Neural crest cell (in vitro differentiated cells): ENCODE data around the gene GLRX3. TPM values are rescaled to one million over a fixed set of nuclear protein-coding genes. Genes with fewer than 3 reads are reported as not detected.

Experiments
- DNase-seq: peaks from one replicate; pipeline ENCODE4 v3.0.0; 2021; ENCODE audit warnings: low read depth, mixed read lengths, low spot score
- H3K27ac Mint-ChIP-seq: one replicate; pipeline ENCODE4 v1.8.0; 2021; ENCODE audit warnings: mild to moderate bottlenecking, mixed read lengths; ENCODE audit not compliant: unreplicated experiment
- H3K27me3 Mint-ChIP-seq: 2 replicates; pipeline ENCODE4 v1.8.0; 2021; ENCODE audit warnings: low read depth, mild to moderate bottlenecking, mixed read lengths
- H3K36me3 Mint-ChIP-seq: 2 replicates; pipeline ENCODE4 v1.8.0; 2021; ENCODE audit warnings: low read depth, mild to moderate bottlenecking, mixed read lengths
- H3K4me1 Mint-ChIP-seq: 2 replicates; pipeline ENCODE4 v1.8.0; 2021; ENCODE audit warnings: mixed read lengths
- H3K4me3 Mint-ChIP-seq: one replicate; pipeline ENCODE4 v1.8.0; 2021; ENCODE audit warnings: mild to moderate bottlenecking, mixed read lengths
- H3K9me3 Mint-ChIP-seq: 2 replicates; pipeline ENCODE4 v1.8.0; 2021; ENCODE audit warnings: mixed read lengths
- CTCF ChIP-seq: fragments of 200-600 bp; sonication (generic); conservative IDR thresholded peaks from 2 replicates; pipeline ENCODE4 v1.5.0; 2021; ENCODE audit warnings: antibody characterized with exemption, mild to moderate bottlenecking
- total RNA-seq: library from RNA; stranded (reverse); gene quantifications from 2 replicates; pipeline ENCODE4 v1.2.1, GENCODE V29; 2021

GLRX3 gene
- total RNA-seq, 1 donor from 2014 or later = 124 TPM

- TF ChIP-seq CTCF = no peak
- no peaks in the 10 kb centered on the region for H3K27me3 Mint-ChIP-seq
- H3K9me3 Mint-ChIP-seq = no peaks in the 10 kb centered on the region
- H3K4me1 Mint-ChIP-seq = no peaks in the 10 kb centered on the region
- H3K36me3 Mint-ChIP-seq = no peaks in the 10 kb centered on the region
- peak overlapping the region; percentile 58 for H3K27ac Mint-ChIP-seq
- H3K4me3 Mint-ChIP-seq = no peak overlapping the region
- DNase-seq = no peak
Measured at GRCh38 chr10:130208807-130209206, 72.6 kb downstream of the GLRX3 start.

- no peak for DNase-seq
- Mint-ChIP-seq H3K27me3 (no peaks in the 10 kb centered on the region), H3K9me3 (no peaks in the 10 kb centered on the region), H3K36me3 (no peaks in the 10 kb centered on the region), H3K4me1 (peaks cover 4% of the 10 kb centered on the region), H3K4me3 (no peak overlapping the region), H3K27ac (no peak overlapping the region)
- TF ChIP-seq CTCF = no peak
Measured at GRCh38 chr10:130212746-130213145, 76.6 kb downstream of the GLRX3 start.

GRCh38 chr10:130213286-130214080, 77.3 kb downstream of the GLRX3 start:
- Mint-ChIP-seq H3K4me1 (peaks cover 4% of the 10 kb centered on the region), H3K4me3 (no peak overlapping the region), H3K27ac (no peak overlapping the region), H3K27me3 (no peaks in the 10 kb centered on the region), H3K36me3 (no peaks in the 10 kb centered on the region), H3K9me3 (no peaks in the 10 kb centered on the region)
- DNase-seq = no peak
- TF ChIP-seq CTCF = no peak

DNA sequence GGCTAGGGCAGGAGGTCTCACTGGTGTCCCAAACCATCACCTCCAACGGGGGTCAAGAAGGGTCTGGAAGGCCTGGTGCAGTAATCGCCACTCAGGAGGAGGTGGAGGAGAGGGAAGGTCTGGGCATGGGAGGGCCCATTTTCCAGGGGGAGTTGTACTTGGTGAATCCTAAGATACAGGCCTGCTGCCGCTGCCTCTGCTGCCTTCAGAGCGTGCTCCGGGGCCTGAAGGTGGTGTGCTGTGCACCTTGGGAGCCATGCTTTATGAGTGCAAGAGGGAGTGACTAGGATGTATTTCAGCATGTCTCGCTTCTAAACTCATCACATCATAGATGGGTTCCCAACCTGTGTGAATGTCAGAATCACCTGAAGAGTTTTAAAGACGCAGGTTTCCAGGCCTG, 78.2 kb downstream of the GLRX3 start:
- H3K27ac Mint-ChIP-seq = no peak overlapping the region
- no peaks in the 10 kb centered on the region for H3K9me3 Mint-ChIP-seq
- no peak overlapping the region for H3K4me3 Mint-ChIP-seq
- H3K4me1 Mint-ChIP-seq = peaks cover 4% of the 10 kb centered on the region
- H3K27me3 Mint-ChIP-seq = no peaks in the 10 kb centered on the region
- no peak for TF ChIP-seq CTCF
- H3K36me3 Mint-ChIP-seq = no peaks in the 10 kb centered on the region
- no peak for DNase-seq

DNA sequence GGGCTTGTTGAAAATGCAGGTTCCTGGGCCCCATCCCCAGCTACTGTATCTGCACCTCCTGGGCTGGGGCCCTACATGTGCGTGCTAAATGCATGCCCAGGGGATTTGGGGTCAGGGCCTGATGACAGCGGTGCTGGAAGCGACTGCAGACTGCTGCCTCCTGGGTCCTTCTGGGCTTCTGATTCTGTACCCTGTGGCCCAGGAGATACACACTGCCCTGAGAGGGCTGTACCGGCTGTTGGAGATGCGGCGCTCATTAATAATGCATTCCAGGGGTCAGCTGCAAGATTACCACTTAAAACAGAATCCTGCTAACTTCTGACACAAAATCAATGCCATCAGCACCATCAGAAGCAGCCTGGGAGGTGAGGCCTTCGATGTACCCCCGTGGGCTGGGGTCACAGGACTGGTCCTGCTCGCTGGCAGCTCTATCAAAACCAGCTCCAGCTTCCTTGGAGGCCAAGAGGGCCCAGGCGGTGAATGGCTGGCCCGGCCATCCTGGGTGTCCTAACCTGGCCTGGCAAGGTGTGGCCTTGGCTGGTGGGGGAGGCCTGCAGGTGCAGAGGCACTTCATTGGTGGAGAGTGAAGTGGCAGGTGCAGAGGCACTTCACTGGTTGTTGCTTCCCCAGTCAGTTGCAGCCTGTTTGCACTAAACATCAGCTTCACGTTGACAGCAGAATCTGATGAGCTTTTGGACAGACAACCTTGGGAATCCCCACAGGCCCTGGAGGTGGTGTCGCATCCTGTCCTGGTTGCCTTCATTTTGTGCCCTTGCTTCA, 79.2 kb downstream of the GLRX3 start:
- Mint-ChIP-seq H3K27me3 (no peaks in the 10 kb centered on the region), H3K27ac (no peak overlapping the region), H3K4me3 (no peak overlapping the region), H3K36me3 (no peaks in the 10 kb centered on the region), H3K9me3 (no peaks in the 10 kb centered on the region), H3K4me1 (peaks cover 4% of the 10 kb centered on the region)
- no peak for TF ChIP-seq CTCF
- no peak for DNase-seq
